Measurements from ENCODE around the gene FUT2. TPM values are rescaled to one million over a fixed set of nuclear protein-coding genes. Genes with fewer than 3 reads are reported as not detected.

FUT2 gene
- total RNA-seq, 4 donors from 2014 or later: 0.19 TPM; not detected in 3

GRCh38 chr19:48752496-48753365 is 57.0 kb downstream of the FUT2 start, which contains the start of gene FUT1:
TSS of gene FUT1 (minus strand) at chr19:48752641. CDS start at chr19:48751281, 1,360 bp downstream.
- peak; percentile 23 to 54 for TF ChIP-seq POLR2A (IDR thresholded peaks at IDR 0.05)
- TF ChIP-seq CTCF (IDR thresholded peaks at IDR 0.05 in 4 of 5, conservative IDR thresholded peaks at IDR 0.05 in 1 of 5): no peak
- in situ Hi-C loops (cut with MboI; ENCODE audit: low sequenced_read_pairs in 4 of 4) (no loop called here), intact Hi-C loops (cut with DNase I; ENCODE audit: low total_unique reads) (no loop called here)
- H3K36me3 ChIP-seq: no peaks in the 10 kb centered on the region
- H3K4me1 ChIP-seq: peaks cover 17 to 24% of the 10 kb centered on the region in 2 donors
- no peaks in the 10 kb centered on the region for H3K9me3 ChIP-seq
- H3K27ac ChIP-seq: peak within 1 kb of the TSS; percentile 4 to 71 (median 68)
- DNase-seq (no peak), ATAC-seq (peak in 1 of 2 donors; percentile 36)
- peak within 1 kb of the TSS; percentile 41 to 56 (median 54) for H3K4me3 ChIP-seq
- no peaks in the 10 kb centered on the region for H3K27me3 ChIP-seq

- peak; percentile 33 to 77 for ATAC-seq
Observed at GRCh38 chr19:48755084-48755641, 59.4 kb downstream of the FUT2 start, which contains the start of gene FGF21. TSS of gene FGF21 (plus strand) at chr19:48755524. CDS start at chr19:48756237, 713 bp downstream.

More at GRCh38 chr19:48755084-48755641, 59.4 kb downstream of the FUT2 start, which contains the start of gene FGF21:
- Histone ChIP-seq H3K27ac (peak within 1 kb of the TSS; percentile 46 to 71 (median 67)), H3K27me3 (no peaks in the 10 kb centered on the region), H3K4me3 (no peak within 1 kb of the TSS), H3K4me1 (peaks cover 17 to 24% of the 10 kb centered on the region in 2 donors), H3K36me3 (no peaks in the 10 kb centered on the region), H3K9me3 (no peaks in the 10 kb centered on the region)
- intact Hi-C loops (cut with DNase I; ENCODE audit: low total_unique reads): no loop called here
- DNase-seq: peak; percentile 50 to 84
- in situ Hi-C loops (cut with MboI; ENCODE audit: low sequenced_read_pairs in 4 of 4): no loop called here
- TF ChIP-seq POLR2A (IDR thresholded peaks at IDR 0.05) (no peak), CTCF (IDR thresholded peaks at IDR 0.05 in 4 of 5, conservative IDR thresholded peaks at IDR 0.05 in 1 of 5) (no peak)

Other genes with a start within 250 kb of the FUT2 start
- gene GRWD1, start 250.0 kb upstream of the FUT2 start, total RNA-seq: 10 to 100 TPM; 27.8 to 36.0 (median 31.2) TPM
- 1 to 10 TPM in 2 of 4 donors, under 1 TPM in 2; 0.19 to 1.9 (median 0.92) TPM for gene KCNJ14, start 240.4 kb upstream of the FUT2 start, total RNA-seq
- gene CYTH2, start 226.6 kb upstream of the FUT2 start, total RNA-seq: 10 to 100 TPM; 24.3 to 35.2 (median 26.9) TPM
- gene LMTK3, start 184.1 kb upstream of the FUT2 start, total RNA-seq: not detected
- gene SULT2B1, start 143.8 kb upstream of the FUT2 start, total RNA-seq: not detected
- gene SPACA4, start 89.2 kb upstream of the FUT2 start, total RNA-seq: not detected
- under 1 TPM in 1 of 4 donors, not detected in 3; 0.15 TPM for gene FAM83E, start 80.9 kb upstream of the FUT2 start, total RNA-seq
- 1,000 to 10,000 TPM; 1,223 to 1,420 (median 1,299) TPM for gene RPL18, start 76.8 kb upstream of the FUT2 start, total RNA-seq
- gene SPHK2, start 76.5 kb upstream of the FUT2 start, total RNA-seq: 10 to 100 TPM in 2 of 4 donors, 1 to 10 TPM in 2; 7.8 to 12.4 (median 9.2) TPM
- gene DBP, start 58.6 kb upstream of the FUT2 start, total RNA-seq: 10 to 100 TPM in 1 of 4 donors, 1 to 10 TPM in 3; 1.7 to 12.9 (median 4.4) TPM
- gene CA11, start 49.8 kb upstream of the FUT2 start, total RNA-seq: 1 to 10 TPM; 1.6 to 3.5 (median 2.6) TPM
- gene NTN5, start 23.0 kb upstream of the FUT2 start, total RNA-seq: not detected
- gene MAMSTR, start 23.8 kb downstream of the FUT2 start, total RNA-seq: 10 to 100 TPM in 1 of 4 donors, 1 to 10 TPM in 3; 3.4 to 10.8 (median 5.4) TPM
- 1 to 10 TPM; 3.4 to 8.1 (median 6.3) TPM for gene RASIP1, start 44.6 kb downstream of the FUT2 start, total RNA-seq
- 1 to 10 TPM in 1 of 4 donors, not detected in 3; 2.1 TPM for gene IZUMO1, start 50.9 kb downstream of the FUT2 start, total RNA-seq
- gene FUT1, start 56.7 kb downstream of the FUT2 start, total RNA-seq: 1 to 10 TPM in 2 of 4 donors, under 1 TPM in 2; 0.61 to 1.3 (median 0.98) TPM
- not detected for gene FGF21, start 59.6 kb downstream of the FUT2 start, total RNA-seq
- gene BCAT2, start 115.1 kb downstream of the FUT2 start, total RNA-seq: 10 to 100 TPM; 28.0 to 56.6 (median 43.8) TPM
- 1 to 10 TPM in 3 of 4 donors, not detected in 1; 1.2 to 1.9 (median 1.7) TPM for gene HSD17B14, start 140.5 kb downstream of the FUT2 start, total RNA-seq
- 1 to 10 TPM; 3.4 to 9.7 (median 6.3) TPM for gene PLEKHA4, start 172.6 kb downstream of the FUT2 start, total RNA-seq
- gene PPP1R15A, start 176.4 kb downstream of the FUT2 start, total RNA-seq: 10 to 100 TPM; 28.7 to 73.9 (median 39.8) TPM
- gene TULP2, start 202.8 kb downstream of the FUT2 start, total RNA-seq: not detected
- 100 to 1,000 TPM in 3 of 4 donors, 10 to 100 TPM in 1; 83.9 to 162 (median 148) TPM for gene NUCB1, start 204.3 kb downstream of the FUT2 start, total RNA-seq
- not detected for gene DHDH, start 237.7 kb downstream of the FUT2 start, total RNA-seq